ENCODE measurements around the gene ETNK2.

DNA sequence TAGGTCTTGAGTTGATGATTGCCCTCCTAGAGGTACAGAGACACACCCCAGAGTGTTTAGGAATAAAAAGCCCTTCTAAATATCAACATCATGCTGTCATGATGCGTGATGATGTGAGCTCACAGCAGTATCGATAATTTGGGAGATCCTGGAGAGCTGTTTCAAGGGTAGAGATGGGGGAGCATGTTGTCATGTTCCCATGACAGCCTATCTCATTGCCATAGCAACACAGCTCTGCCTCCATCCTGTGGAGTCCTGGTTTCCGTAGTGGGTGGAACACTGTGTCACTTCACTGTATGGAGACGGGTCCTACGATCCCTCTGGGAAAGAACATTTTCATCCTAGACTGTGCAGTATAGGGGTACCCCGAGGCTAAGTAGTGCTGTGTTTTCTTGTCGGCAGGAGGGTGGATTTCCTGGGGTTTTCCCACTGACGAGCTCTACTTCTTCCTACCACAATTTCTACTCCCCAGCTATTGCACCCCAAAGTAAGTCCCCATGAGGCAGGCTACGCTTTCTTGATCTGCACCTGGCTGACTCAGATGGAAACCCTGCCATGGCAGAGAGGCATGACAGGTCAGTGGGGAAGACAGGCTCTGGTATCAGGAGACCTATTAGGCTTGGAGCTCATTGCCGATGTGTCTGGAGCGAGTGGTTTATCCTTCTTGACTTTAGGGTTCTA lies 37.3 kb upstream of the ETNK2 start:
- no peak for TF ChIP-seq ZNF274 (IDR thresholded peaks at IDR 0.05; ENCODE audit: low read depth, low read length)
- no peak for TF ChIP-seq YY1 (IDR thresholded peaks at IDR 0.05; ENCODE audit: insufficient read depth, insufficient read length)
- no peak for TF ChIP-seq SUZ12 (IDR thresholded peaks at IDR 0.05; ENCODE audit: extremely low read depth, insufficient read depth, insufficient read length)

All from NT2/D1 (cell line).